Left colon (tissue), 2 donors: ENCODE results near the gene POLR1G. TPM values are rescaled to one million over a fixed set of nuclear protein-coding genes. Genes with fewer than 3 reads are reported as not detected.
A peak's percentile ranks its signal among the peaks of the same experiment; 100 is the strongest.
"Not testable (repeated sequence)": the region's sequence is repeated elsewhere in the genome, so short reads cannot be mapped to it uniquely, and the experiment has no call there.

Source experiments
- ATAC-seq: fragments of 200-7000 bp; cut with Tn5 transposase; one replicate; pipeline ENCODE4 v1.9.1; 2020; ENCODE audit warnings: mild to moderate bottlenecking, moderate library complexity
- DNase-seq, 2 donors: peaks; one replicate each; pipeline ENCODE4 v3.0.0-alpha.2; 2020
- intact Hi-C, 2 donors: fragments of 100-400 bp; cut with DNase I in 1 of 2; cut with micrococcal nuclease in 1 of 2; formaldehyde crosslinking; loops; one replicate each; pipeline versions ENCODE4 v1.11.2 to v1.14.0; 2022; cut with DNase I, micrococcal nuclease
- total RNA-seq, 2 donors: library from RNA; stranded (reverse); fragmentation: NEBNext Ultra II Directional; extraction: Animal tissue kit (Norgen Biotek cat#: 25700); gene quantifications; one replicate each; pipeline ENCODE4 v1.2.1, GENCODE V29; 2021
- donor health status: DM: no; HTN: no; CAD: no.
- donor health status: DM: yes; HTN: yes; CAD: no.

POLR1G gene
- total RNA-seq, 2 donors from 2014 or later, result 3.0 to 3.2 TPM

GRCh38 chr19:45414468-45414867 lies 8.0 kb downstream of the POLR1G start:
- ATAC-seq, result no peak
- intact Hi-C loops, result no loop called here

DNA sequence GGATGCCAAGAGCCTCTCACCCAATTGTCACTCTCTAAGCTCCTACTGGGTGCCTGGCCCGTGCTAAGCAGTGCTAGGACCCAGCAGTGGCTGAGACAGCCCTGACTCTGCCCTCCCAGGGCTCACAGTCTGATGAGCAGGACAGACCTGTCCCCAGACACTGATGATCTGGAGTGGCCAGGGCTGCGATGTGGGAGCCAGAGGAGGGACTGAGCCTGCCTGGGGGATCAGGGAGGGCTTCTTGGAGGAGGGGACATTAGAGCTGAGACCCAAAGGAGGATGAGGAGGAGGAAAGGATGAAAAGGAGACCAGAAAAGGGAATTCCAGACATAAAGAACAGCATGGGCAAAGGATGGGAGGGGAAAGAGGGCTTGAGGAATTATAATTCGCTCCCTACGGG lies 10.7 kb downstream of the POLR1G start:
- DNase-seq, result no peak
- ATAC-seq, result no peak
- intact Hi-C loops, result no loop called here

More at GRCh38 chr19:45414468-45414867, 8.0 kb downstream of the POLR1G start:
- no peak for DNase-seq

- ATAC-seq (no peak), DNase-seq (no peak)
- intact Hi-C loops, result no loop called here
Measured at GRCh38 chr19:45418802-45419201, 12.4 kb downstream of the POLR1G start.

DNA sequence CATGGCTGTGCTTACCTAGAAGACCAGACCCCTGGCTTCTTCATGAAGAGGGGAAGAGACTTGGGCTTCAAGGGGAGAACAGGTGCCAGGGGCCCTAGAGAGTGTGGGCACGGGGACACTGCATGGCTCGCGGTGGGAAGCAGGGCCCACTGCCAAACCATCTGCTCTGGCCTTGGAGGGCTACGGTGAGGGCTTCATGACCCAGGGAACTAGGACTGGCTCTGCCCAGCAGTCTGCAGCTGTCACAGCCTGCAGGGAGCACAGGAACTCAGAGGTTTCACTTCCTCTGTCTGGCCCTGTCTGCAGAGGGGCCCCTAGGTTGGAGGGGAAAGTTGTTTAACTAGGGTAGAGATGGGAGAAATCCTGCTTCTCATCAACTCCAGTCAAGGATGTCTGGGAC lies 13.0 kb downstream of the POLR1G start:
- DNase-seq, result peak in 1 of 2 donors; percentile 41
- ATAC-seq, result no peak
- intact Hi-C loops, result no loop called here

GRCh38 chr19:45419895-45420294 lies 13.5 kb downstream of the POLR1G start:
- ATAC-seq (no peak), DNase-seq (no peak)
- intact Hi-C loops, result no loop called here

DNA sequence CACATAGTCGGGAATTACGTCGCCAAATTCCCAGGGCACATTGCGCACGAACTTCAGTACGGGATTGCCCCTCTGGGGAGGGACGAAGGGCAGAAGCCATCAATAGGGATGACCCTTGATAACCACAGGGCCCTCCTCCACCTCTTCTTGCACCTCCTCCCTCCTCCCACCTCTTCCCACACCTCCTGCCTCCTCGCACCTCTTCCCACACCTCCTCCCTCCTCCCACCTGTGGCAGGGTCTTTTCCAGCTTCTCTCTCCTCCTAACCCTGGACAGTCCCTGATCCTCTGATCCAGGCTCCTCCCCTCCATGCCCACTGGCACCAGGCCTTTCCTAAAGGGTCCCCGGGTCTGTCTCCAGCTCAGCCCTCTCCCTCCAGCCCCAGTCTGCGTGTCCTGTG lies 13.9 kb downstream of the POLR1G start:
- intact Hi-C loops, result no loop called here
- DNase-seq, result no peak
- ATAC-seq, result no peak

- no peak for DNase-seq
- ATAC-seq, result no peak
- intact Hi-C loops, result no loop called here
Measured at GRCh38 chr19:45420871-45421270, 14.4 kb downstream of the POLR1G start.

DNA sequence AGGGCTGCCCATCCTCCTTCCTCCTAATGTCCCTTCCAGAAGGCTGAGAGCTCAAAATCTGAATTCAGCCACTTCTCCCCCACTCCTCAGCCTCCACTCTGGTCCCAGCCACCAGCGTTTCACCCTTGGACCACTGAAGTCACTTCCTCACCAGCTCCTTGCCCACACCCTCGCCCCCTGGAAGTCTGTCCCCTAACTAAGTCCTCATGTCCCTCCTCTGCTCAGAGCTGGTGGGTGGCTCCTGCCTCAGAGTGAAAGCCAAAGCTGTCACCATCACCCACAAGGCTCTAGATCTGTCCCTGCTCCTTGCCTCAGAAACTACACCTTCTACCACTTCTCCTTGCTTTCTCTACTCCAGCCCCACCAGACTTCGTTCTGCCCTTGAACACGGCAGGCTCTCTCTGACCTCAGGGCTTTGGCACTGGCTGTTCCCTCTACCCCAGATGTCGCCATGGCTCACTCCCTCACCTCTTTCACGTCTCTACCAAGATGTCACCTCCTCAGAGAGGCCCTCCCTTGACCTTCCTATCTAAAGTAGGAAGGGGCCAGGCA lies 15.6 kb downstream of the POLR1G start:
- DNase-seq (no peak), ATAC-seq (no peak)
- intact Hi-C loops, result no loop called here

DNA sequence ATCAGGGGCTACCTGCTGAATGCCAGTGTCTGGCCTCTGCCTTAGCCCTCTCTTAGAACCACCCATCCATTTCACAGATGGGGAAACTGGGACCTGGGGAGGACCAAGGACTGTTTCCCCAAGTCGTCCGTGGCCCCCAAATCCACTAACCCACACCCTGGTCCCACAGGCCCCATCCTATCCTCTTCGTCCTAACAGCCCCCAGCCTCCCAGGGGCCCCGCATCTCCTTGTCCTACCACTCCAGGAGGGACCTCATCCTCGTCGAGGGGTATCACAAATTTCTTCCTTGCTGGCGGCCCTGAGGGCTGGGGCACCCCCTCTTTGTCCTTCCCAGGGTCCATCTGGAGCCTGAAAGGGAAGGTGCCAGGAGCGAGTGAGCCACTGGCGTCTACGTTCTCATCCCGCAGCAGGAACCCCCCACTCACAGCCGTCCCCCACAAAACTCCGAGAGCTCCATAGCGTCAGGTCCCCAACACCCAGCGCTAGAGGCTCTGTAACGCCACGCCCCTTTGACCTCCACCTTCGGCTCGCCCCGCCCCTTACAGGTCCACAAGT lies 16.7 kb downstream of the POLR1G start:
- DNase-seq (peak in 1 of 2 donors; percentile 29), ATAC-seq (no peak)
- intact Hi-C loops, result no loop called here

DNA sequence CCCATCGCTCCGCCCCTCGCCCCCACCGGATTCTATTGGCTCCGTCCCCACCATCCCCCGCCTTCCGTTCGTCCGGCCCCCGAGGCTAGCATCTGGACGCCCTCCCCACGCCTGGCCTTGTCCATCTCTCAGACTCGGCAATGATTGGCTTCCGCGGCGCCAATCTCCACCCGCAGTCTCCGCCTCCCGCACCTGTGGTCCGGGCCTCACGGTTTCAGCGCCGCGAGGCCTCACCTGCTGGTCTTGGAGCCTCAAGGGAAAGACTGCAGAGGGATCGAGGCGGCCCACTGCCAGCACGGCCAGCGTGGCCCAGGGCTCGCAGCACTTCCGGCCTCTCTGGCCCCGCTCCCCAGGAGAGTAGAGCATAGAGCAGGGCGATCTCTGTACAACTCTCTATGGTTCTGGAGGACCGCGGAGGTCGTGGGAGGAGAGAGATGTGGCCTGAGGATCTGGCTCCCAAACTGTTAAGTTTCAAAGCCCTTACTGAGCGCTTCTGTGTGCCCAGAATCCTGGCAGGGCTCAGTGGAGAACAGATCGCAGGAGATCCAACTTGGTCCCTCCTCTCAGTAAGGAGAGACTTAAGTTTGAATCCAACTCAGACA lies 17.2 kb downstream of the POLR1G start, which contains the start of gene ERCC1:
TSS of gene ERCC1 (minus strand) at position 329 of the 602 bp plus-strand sequence. CDS start 543 bp downstream, outside the sequence.
- intact Hi-C loops, result no loop called here
- peak; percentile 99 to 100 for DNase-seq

GRCh38 chr19:45424191-45425058 lies 18.0 kb downstream of the POLR1G start:
- peak; percentile 58 to 79 for DNase-seq
- peak; percentile 57 for ATAC-seq
- intact Hi-C loops, result no loop called here

More for the DNA sequence above, 17.2 kb downstream of the POLR1G start, which contains the start of gene ERCC1:
- peak; percentile 89 for ATAC-seq

DNA sequence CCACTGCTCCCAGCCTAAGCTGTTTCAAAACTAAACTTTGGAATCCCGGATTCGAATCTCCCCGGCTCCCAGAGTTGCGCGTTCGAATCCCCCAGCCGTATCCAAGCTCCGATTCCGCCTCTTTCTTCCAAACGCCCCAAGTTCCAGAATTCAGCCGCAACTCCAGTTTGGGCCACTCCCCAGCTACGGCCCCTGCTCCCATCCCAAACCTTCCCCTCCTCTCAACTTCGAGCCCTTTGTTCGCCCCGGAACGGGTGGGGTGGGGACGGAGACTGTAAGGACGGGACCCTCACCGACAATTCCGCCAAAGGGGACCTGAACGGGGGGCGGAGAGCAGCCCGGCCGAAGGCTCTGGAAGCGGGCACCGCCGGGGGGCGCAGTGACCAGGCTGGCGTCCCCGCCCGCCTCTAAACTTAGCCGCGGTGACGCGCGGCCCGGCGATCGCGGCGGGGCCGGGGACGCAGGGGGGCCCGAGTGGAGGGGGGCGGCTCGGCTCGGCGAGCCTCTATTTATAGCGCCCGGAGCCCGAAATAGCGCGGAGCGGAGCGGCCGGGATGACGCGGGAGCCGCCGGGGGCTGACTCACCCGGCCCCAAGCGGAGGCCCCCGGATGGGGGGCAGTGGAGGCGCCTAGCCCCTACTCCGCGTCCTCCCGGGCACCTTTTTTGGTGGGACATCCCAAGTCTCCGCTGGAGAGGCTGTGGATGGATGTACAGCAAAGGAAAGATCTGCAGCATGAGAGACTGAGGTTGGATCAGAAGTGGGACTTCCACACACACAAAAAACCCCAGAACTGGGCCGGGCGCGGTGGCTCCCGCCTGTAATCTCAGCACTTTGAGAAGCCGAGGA lies 22.2 kb downstream of the POLR1G start:
- ATAC-seq (no peak), DNase-seq (peak in 1 of 2 donors; percentile 44)

GRCh38 chr19:45429896-45430295 lies 23.5 kb downstream of the POLR1G start:
- ATAC-seq, intact Hi-C loops, DNase-seq: not testable (repeated sequence)

More for the DNA sequence above, 22.2 kb downstream of the POLR1G start:
- intact Hi-C loops, result no loop called here

GRCh38 chr19:45431008-45431407 lies 24.6 kb downstream of the POLR1G start:
- ATAC-seq, DNase-seq, intact Hi-C loops: not testable (repeated sequence)

- intact Hi-C loops, ATAC-seq: not testable (repeated sequence)
Measured at GRCh38 chr19:45432543-45432942, 26.1 kb downstream of the POLR1G start.

DNA sequence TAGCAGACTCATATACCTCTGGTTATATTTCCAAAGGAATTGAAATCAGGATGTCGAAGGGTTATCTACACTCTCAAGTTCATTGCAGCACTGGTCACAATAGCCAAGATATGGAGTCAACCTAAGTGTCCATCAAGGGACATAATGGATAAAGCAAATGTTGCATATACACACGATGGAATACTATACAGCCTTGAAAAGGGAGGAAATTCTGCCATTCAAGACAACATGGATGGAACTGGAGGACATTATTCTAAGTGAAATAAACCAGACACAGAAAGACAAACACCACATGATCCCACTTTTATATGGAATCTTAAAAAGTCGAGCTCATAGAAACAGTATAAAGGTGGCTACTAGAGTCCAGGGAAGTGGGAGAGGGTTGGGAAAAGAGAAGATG lies 30.9 kb downstream of the POLR1G start:
- ATAC-seq (no peak), DNase-seq (no peak)
- intact Hi-C loops, result loop anchor here in 1 of 2 donors (5.0 kb wide), 1 partner anchor 40 kb away; no protein-coding TSS in a partner anchor

More at GRCh38 chr19:45432543-45432942, 26.1 kb downstream of the POLR1G start:
- DNase-seq, result not testable (repeated sequence)

DNA sequence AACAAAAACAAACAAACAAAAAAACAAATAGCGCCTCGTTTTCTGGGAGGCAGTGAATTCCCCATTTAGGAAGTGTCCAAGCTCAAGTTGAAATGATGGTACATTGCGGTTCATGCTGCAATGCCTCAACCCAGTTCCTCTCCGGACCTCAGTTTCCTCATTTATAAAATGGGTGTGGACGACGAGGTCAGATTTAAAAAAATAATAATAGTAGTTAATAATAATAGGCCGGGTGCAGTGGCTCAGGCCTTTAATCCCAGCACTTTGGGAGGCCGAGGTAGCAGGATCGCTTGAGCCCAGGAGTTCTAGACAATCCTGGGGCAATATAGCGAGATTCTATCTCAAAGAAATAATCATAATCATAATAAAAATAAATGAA lies 32.7 kb downstream of the POLR1G start:
- no peak for DNase-seq
- ATAC-seq, result no peak
- intact Hi-C loops, result loop anchor here (2.0 to 5.0 kb wide), 2 partner anchors 38 to 40 kb away; no protein-coding TSS in a partner anchor

- DNase-seq, result peak; percentile 80 to 86
- ATAC-seq, result peak; percentile 38
- intact Hi-C loops, result loop anchor here (2.0 to 5.0 kb wide), 2 partner anchors 38 to 39 kb away; no protein-coding TSS in a partner anchor
Measured at GRCh38 chr19:45439569-45440258, 33.3 kb downstream of the POLR1G start.
